ENCODE measurements around the gene TRIP6. TPM values are rescaled to one million over a fixed set of nuclear protein-coding genes. Genes with fewer than 3 reads are reported as not detected.

The TRIP6 gene, protein sequence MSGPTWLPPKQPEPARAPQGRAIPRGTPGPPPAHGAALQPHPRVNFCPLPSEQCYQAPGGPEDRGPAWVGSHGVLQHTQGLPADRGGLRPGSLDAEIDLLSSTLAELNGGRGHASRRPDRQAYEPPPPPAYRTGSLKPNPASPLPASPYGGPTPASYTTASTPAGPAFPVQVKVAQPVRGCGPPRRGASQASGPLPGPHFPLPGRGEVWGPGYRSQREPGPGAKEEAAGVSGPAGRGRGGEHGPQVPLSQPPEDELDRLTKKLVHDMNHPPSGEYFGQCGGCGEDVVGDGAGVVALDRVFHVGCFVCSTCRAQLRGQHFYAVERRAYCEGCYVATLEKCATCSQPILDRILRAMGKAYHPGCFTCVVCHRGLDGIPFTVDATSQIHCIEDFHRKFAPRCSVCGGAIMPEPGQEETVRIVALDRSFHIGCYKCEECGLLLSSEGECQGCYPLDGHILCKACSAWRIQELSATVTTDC
- 45.0 and 48.9 TPM in 2 replicates for total RNA-seq

GRCh38 chr7:100867040-100867775 is at the start of gene TRIP6:
Gene TRIP6, plus strand, starts transcription at chr7:100867387. Its CDS starts 111 bp downstream, at chr7:100867498.

DNA sequence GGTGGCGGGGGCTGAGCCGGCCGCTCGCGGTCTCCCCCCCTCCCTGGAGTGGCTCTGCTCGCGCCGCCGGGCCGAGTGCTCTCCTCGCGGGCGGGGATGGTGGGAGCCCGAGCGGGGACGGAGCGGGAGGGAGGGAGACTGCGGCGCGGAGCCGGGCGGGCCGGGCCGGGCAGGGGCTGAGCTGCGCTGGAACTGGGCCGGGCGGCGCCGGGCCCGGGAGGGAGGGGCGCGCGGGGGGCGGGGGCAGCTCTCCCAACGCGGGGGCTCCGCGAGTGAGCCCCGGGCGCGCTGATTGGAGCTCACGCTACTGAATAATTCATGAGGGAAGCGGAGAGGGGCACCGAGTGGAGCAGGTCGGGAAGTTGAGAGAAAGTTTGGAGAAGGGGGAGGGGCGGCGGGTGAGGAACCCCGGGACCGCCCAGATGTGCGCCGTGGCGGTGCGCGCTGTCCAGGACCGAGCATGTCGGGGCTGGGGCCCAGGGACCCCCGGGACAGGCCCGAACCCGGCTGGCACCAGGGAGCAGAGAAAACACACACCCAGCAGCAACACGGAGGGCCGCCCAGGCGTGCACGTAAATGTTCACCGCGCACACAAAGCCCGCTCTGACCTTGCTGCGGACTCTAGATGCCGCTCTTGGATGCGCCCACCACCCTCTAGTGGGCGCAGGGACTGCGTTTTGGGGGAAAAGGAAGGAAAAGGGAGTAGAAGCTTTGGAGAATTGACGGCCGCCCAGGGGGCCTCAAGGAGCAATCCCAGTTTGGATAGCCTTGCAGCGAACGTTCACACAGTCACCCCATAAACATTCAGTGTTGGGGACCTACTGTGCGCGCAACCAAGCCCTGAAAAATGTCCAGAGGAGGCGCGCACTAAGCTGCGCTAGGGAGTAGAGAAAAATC is 39.6 kb upstream of the TRIP6 start, which contains the start of gene EPHB4:
TSS of gene EPHB4 (minus strand) at position 194 of the 897 bp plus-strand sequence. CDS start 493 bp downstream, outside the sequence.

DNA sequence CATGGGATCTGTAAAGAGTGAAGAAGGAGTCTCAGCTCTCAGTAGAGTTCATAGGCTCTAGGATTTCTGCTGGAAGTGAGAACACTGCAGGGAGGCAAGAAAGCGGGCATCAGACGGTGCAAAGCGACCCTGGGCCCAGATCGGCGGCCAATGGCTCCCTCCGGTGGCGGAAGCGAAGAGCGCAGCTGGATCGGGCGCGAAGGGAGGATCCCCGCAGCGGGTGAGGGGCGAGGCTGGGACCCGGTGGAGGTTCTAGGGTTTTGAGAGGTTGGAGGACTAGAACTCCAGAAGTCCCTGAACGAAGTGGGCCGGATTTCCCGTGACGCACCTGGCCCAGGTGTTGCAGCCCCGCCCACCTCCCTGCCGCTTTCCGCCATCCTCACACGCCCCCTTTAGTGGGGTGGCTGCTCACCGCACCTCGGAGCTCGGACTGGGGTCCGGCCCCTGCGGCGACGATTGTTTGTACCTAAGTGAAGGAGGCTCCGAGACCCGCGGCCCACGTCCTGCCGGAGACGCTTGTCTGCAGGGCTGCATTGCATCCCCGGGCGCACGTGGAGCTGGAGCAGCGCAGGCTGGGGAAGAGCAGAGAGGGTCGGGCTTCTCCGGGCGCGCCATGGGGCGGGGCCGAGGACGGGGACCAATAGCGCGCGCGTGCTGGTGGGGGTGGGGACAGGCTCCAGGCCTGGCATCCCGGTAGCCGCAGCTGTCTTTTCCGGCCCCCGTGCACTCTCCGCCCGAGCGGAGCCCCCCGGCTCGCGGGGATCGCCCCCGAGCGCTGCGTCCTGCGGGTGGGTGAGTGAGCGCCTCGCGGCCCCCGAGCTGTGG is 14.9 kb upstream of the TRIP6 start, which contains the start of gene SLC12A9:
TSS of gene SLC12A9 (plus strand) at position 666 of the 825 bp plus-strand sequence. CDS start 1,485 bp downstream, outside the sequence.

GRCh38 chr7:100874577-100875355 is 7.6 kb downstream of the TRIP6 start, which contains the start of gene SRRT:
Gene SRRT, plus strand, starts transcription at chr7:100875103. Its CDS starts 488 bp downstream, at chr7:100875591.

DNA sequence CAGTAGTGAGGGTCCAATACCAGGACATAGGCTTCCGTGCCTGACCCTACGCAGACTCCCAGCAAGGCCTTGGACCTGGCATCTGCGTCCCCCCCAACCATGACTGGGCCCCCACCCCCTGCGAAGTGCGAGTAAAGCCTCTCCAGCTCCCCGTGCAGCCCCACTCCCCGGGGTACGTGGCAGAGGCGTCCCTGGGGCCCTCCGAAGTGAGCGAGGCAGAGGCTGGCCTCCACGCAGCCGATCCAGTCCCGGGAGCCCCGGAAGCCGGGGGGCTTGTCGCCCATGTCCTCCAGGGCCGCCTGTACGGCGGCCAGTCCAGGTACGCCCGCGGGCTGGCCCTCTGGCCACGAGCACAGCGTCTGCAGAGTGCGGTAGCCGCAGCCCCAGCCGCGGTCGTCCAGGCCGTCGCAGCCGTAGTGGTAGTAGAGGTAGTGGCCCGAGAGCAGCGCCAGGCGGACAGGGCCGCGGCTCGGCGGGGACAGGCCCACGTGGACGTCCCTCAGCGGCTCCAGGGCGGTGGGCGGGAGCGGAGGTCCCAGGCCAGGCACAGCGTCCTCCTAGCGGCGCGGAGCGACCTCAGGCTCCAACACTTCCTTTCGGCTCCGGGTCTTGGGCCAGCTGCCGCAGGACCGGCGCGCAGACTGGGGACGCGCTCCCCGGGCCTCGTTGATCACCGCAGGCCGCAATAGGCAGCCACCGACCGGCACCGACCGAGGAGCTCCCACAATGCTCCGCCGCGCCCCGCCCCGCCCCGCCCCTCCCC is 22.0 kb downstream of the TRIP6 start, which contains the start of gene UFSP1:
TSS of gene UFSP1 (minus strand) at position 728 of the 763 bp plus-strand sequence. CDS start at position 284, 444 bp downstream.

GRCh38 chr7:100895701-100895955 is 28.4 kb downstream of the TRIP6 start, which contains the start of gene ACHE:
Gene ACHE, minus strand, starts transcription at chr7:100895888. Its CDS starts 1,656 bp downstream, at chr7:100894232.

Other genes with a start within 250 kb of the TRIP6 start
- gene TFR2, start 225.8 kb upstream of the TRIP6 start, total RNA-seq: 0.17 and 0.54 TPM in 2 replicates
- gene ACTL6B, start 210.9 kb upstream of the TRIP6 start, total RNA-seq: not detected in 2 replicates
- 53.7 and 59.7 TPM in 2 replicates for gene GNB2, start 193.6 kb upstream of the TRIP6 start, total RNA-seq
- 14.4 and 16.0 TPM in 2 replicates for gene GIGYF1, start 173.1 kb upstream of the TRIP6 start, total RNA-seq
- gene POP7, start 161.3 kb upstream of the TRIP6 start, total RNA-seq: 21.2 and 24.1 TPM in 2 replicates
- gene EPO, start 146.9 kb upstream of the TRIP6 start, total RNA-seq: not detected in 2 replicates
- gene ZAN, start 133.8 kb upstream of the TRIP6 start, total RNA-seq: not detected in 2 replicates
- 414 and 442 TPM in 2 replicates for gene EPHB4, start 39.9 kb upstream of the TRIP6 start, total RNA-seq
- gene SLC12A9, start 14.7 kb upstream of the TRIP6 start, total RNA-seq: 43.7 and 46.3 TPM in 2 replicates
- gene SRRT, start 7.7 kb downstream of the TRIP6 start, total RNA-seq: 33.5 and 41.1 TPM in 2 replicates
- 2.2 and 3.1 TPM in 2 replicates for gene UFSP1, start 22.3 kb downstream of the TRIP6 start, total RNA-seq
- gene ACHE, start 28.5 kb downstream of the TRIP6 start, total RNA-seq: 2.2 and 5.1 TPM in 2 replicates
- under 0.01 TPM in 1 of 2 replicates, not detected in the other for gene MUC3A, start 82.1 kb downstream of the TRIP6 start, total RNA-seq
- gene MUC12, start 102.2 kb downstream of the TRIP6 start, total RNA-seq: not detected in 2 replicates
- not detected in 2 replicates for gene MUC17, start 152.7 kb downstream of the TRIP6 start, total RNA-seq
- 12.4 and 13.3 TPM in 2 replicates for gene TRIM56, start 218.1 kb downstream of the TRIP6 start, total RNA-seq